ENCODE measurements around the gene KRT81. TPM values are rescaled to one million over a fixed set of nuclear protein-coding genes. Genes with fewer than 3 reads are reported as not detected.
"Not testable (repeated sequence)": the region's sequence is repeated elsewhere in the genome, so short reads cannot be mapped to it uniquely, and the experiment has no call there.

KRT81 gene
- total RNA-seq, 1 experiment from 2014 or later = 0.70 TPM

DNA sequence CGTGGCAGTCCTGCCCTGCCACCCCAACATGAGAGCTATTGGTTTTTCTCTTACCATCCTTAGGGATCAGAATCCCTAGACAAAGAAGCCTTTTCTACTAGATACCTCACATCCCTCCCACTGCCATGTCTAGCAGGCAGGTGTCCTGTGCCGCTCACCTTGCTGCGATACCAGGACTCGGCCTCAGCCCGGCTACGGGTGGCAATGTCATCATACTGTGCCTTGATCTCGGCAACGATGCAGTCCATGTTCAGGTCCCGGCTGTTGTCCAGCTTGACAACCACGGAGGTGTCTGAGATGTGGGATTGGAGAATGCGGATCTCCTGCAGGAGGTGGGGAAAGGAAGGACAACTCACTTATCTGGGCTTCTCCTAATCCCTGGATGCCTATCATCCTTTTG, 25.4 kb upstream of the KRT81 start (continued):
- TF ChIP-seq ZNF532 (CRISPR knock-in tag; IDR thresholded peaks at IDR 0.05; ENCODE audit: borderline replicate concordance) (no peak), SP1 (CRISPR knock-in tag; conservative IDR thresholded peaks at IDR 0.05) (no peak), TP53 (CRISPR knock-in tag; IDR thresholded peaks at IDR 0.05) (no peak), TEAD4 (CRISPR knock-in tag; IDR thresholded peaks at IDR 0.05) (no peak)

DNA sequence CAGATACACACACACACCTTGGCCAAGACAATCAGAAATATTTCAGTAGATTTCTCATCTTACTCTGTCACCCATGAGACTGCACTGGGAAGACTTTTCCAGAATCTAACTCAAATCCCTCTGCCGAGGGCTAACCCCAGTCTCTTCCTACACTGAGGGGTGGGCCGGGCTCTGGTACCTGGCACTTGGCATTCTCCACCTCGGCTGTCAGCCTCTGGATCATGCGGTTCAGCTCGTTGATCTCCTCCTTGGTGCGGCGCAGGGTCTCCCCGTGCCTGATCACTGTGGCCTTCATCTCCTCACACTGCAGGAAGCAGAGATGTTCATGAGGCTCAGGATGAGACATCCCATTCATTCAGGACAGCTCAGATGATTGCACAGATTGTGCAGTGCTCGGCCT, 25.0 kb upstream of the KRT81 start:
- no peak for ATAC-seq
- ChIA-PET CTCF (interaction anchor here (0.7 to 2.9 kb wide), 19 partner anchors 9 to 169 kb away, joined by 3 to 26 read pairs (median 4); no protein-coding TSS in a partner anchor), POLR2A (no interaction called here)
- DNase-seq (ENCODE audit: low spot score) = no peak
- peaks cover 10% of the 10 kb centered on the region for H3K27me3 Mint-ChIP-seq (ENCODE audit: low read depth)
- H3K27ac Mint-ChIP-seq = no peak overlapping the region; the same call in 1 of the 2 replicates
- no peaks in the 10 kb centered on the region for H3K4me1 Mint-ChIP-seq
- H3K36me3 Mint-ChIP-seq = no peaks in the 10 kb centered on the region
- H3K4me3 Mint-ChIP-seq = no peak overlapping the region
- TF ChIP-seq IRF1 (CRISPR knock-in tag; IDR thresholded peaks at IDR 0.05) (no peak), GABPB1 (CRISPR knock-in tag; IDR thresholded peaks at IDR 0.05) (no peak), PRRX2 (CRISPR knock-in tag; IDR thresholded peaks at IDR 0.05) (no peak), GTF2I (CRISPR knock-in tag; conservative IDR thresholded peaks at IDR 0.05) (no peak), CBFB (CRISPR knock-in tag; IDR thresholded peaks at IDR 0.05; ENCODE audit: low read depth) (no peak), ZNF219 (CRISPR knock-in tag; IDR thresholded peaks at IDR 0.05; ENCODE audit: borderline replicate concordance) (no peak), EMX1 (CRISPR knock-in tag; IDR thresholded peaks at IDR 0.05) (no peak), NR3C1 (CRISPR knock-in tag; conservative IDR thresholded peaks at IDR 0.05; ENCODE audit: low read depth) (no peak), FOXP1 (CRISPR knock-in tag; IDR thresholded peaks at IDR 0.05; ENCODE audit: borderline replicate concordance) (no peak), IRF2 (CRISPR knock-in tag; IDR thresholded peaks at IDR 0.05; ENCODE audit: borderline replicate concordance, low read depth) (no peak)
- TF ChIP-seq, protein P1, sequence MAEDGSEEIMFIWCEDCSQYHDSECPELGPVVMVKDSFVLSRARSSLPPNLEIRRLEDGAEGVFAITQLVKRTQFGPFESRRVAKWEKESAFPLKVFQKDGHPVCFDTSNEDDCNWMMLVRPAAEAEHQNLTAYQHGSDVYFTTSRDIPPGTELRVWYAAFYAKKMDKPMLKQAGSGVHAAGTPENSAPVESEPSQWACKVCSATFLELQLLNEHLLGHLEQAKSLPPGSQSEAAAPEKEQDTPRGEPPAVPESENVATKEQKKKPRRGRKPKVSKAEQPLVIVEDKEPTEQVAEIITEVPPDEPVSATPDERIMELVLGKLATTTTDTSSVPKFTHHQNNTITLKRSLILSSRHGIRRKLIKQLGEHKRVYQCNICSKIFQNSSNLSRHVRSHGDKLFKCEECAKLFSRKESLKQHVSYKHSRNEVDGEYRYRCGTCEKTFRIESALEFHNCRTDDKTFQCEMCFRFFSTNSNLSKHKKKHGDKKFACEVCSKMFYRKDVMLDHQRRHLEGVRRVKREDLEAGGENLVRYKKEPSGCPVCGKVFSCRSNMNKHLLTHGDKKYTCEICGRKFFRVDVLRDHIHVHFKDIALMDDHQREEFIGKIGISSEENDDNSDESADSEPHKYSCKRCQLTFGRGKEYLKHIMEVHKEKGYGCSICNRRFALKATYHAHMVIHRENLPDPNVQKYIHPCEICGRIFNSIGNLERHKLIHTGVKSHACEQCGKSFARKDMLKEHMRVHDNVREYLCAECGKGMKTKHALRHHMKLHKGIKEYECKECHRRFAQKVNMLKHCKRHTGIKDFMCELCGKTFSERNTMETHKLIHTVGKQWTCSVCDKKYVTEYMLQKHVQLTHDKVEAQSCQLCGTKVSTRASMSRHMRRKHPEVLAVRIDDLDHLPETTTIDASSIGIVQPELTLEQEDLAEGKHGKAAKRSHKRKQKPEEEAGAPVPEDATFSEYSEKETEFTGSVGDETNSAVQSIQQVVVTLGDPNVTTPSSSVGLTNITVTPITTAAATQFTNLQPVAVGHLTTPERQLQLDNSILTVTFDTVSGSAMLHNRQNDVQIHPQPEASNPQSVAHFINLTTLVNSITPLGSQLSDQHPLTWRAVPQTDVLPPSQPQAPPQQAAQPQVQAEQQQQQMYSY (CRISPR knock-in tag; IDR thresholded peaks at IDR 0.05) = no peak
- H3K9me3 Mint-ChIP-seq = no peaks in the 10 kb centered on the region

DNA sequence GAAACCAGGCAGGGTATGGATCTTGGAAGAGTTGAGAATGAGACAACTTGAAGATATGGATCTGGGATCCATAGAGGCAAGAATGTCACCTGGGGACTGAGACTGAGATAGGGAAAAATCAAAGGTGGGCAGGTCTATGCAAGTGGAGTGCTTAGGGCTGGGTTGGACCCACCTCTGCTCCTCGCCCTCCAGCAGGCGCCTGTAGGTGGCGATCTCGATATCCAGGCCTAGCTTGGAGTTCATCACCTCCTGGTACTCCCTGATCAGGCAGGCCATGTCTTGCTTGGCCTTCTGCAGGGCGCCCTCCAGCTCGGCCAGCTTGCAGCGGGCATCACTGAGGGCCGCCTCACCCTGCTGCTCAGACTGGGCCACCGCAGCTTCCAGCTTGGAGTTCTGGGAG, 24.4 kb upstream of the KRT81 start:
- H3K4me1 Mint-ChIP-seq, POLR2A ChIA-PET, H3K27ac Mint-ChIP-seq, H3K4me3 Mint-ChIP-seq, H3K9me3 Mint-ChIP-seq, H3K36me3 Mint-ChIP-seq: not testable (repeated sequence)
- peak; percentile 84 for ATAC-seq
- CTCF ChIA-PET = interaction anchor here (0.7 to 2.9 kb wide), 19 partner anchors 8 to 169 kb away, joined by 3 to 26 read pairs (median 4); no protein-coding TSS in a partner anchor
- peak; percentile 73 for DNase-seq (ENCODE audit: low spot score)
- peaks cover 11% of the 10 kb centered on the region for H3K27me3 Mint-ChIP-seq (ENCODE audit: low read depth)

Measured in WTC11 (cell line).